ENCODE measurements around the gene CEP72. TPM values are rescaled to one million over a fixed set of nuclear protein-coding genes. Genes with fewer than 3 reads are reported as not detected.

CEP72 gene
- total RNA-seq, 1 donor from 2014 or later = 20.1 TPM

DNA sequence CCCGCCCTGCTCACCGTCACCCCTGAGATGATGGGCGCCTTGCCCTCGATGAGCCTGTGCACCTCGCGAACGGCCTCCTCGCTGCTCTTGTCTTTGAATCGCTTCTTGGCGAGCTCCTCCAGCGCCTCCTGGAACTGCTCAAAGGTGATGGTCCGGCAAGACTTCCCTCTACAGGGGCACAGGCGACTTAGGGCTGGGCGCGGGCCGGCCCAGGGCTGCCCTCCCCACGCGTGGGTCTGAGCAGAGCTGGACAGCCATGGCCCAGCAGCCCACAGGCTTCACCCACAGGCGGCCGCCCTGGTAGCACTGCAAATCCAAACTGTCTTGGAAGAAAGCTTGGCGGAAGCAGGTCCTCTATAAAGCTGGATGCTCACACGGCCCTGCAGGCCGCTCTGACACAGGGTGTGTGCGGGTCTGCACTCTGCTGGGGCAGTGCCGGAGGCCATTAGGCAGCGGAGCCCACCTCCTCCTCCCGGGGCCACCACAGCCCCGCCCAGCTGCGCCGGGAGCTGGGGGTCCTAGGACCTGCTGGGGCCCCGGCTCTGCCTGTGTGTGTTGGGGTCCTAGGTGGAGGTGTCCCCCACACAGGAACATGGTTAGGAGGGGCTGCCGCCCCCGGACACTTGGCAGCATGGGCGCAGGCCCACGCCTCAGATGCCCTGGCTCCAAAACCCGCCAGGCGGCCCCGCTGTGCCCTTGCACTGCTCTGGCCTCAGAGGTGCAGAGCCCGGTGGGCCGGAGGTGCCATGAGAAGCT lies 54.0 kb downstream of the CEP72 start:
- no peaks in the 10 kb centered on the region for H3K27me3 ChIP-seq
- intact Hi-C loops (cut with DNase I) = no loop called here
- no peak for TF ChIP-seq POLR2AphosphoS5 (IDR thresholded peaks at IDR 0.05; ENCODE audit: insufficient read depth in 1 of 2, low read depth in 1 of 2)
- TF ChIP-seq POLR2A (IDR thresholded peaks at IDR 0.05) = no peak
- TF ChIP-seq, protein P1, sequence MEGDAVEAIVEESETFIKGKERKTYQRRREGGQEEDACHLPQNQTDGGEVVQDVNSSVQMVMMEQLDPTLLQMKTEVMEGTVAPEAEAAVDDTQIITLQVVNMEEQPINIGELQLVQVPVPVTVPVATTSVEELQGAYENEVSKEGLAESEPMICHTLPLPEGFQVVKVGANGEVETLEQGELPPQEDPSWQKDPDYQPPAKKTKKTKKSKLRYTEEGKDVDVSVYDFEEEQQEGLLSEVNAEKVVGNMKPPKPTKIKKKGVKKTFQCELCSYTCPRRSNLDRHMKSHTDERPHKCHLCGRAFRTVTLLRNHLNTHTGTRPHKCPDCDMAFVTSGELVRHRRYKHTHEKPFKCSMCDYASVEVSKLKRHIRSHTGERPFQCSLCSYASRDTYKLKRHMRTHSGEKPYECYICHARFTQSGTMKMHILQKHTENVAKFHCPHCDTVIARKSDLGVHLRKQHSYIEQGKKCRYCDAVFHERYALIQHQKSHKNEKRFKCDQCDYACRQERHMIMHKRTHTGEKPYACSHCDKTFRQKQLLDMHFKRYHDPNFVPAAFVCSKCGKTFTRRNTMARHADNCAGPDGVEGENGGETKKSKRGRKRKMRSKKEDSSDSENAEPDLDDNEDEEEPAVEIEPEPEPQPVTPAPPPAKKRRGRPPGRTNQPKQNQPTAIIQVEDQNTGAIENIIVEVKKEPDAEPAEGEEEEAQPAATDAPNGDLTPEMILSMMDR (IDR thresholded peaks at IDR 0.05) = no peak
- no peak for DNase-seq (ENCODE audit: extremely low spot score in 2 of 2)
- H3K4me3 ChIP-seq = no peak overlapping the region
- H3K4me1 ChIP-seq = peaks cover 2% of the 10 kb centered on the region
- H3K27ac ChIP-seq = no peak overlapping the region
- H3K36me3 ChIP-seq = peaks cover 0 to 5% of the 10 kb centered on the region in 2 donors
- no peaks in the 10 kb centered on the region for H3K9me3 ChIP-seq

DNA sequence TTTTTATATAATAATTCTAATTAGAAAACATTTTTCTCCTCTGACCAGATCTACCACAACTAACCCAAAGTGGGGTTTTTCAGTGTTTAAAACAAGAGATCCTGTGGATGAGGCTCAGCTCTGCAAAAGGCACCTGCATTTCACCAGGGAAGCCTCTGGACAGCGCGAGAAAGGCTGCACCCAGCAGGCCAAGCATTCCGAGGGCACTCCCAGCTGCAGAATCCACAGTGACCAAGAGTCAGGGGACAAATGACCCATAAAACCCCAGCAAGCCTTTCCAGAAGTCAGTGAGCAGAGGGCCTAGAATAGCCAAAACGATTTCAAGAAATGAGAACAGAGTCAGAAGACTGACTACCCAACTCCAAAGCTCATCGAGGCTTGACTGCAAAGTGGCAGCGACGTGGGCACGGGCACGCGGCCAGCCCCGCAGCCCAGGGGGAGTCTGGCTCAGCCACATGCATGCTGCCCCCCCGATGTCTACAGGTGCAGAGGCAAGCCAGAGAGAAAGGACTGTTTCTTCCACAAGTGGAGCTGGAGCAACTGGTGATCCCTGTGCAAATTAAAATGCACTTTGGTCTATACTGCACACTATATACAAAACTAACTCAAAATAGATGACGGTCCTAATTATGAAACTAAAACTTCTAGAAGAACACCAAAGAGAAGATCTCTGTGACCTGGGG lies 54.8 kb downstream of the CEP72 start:
- no peak for DNase-seq (ENCODE audit: extremely low spot score in 2 of 2)

DNA sequence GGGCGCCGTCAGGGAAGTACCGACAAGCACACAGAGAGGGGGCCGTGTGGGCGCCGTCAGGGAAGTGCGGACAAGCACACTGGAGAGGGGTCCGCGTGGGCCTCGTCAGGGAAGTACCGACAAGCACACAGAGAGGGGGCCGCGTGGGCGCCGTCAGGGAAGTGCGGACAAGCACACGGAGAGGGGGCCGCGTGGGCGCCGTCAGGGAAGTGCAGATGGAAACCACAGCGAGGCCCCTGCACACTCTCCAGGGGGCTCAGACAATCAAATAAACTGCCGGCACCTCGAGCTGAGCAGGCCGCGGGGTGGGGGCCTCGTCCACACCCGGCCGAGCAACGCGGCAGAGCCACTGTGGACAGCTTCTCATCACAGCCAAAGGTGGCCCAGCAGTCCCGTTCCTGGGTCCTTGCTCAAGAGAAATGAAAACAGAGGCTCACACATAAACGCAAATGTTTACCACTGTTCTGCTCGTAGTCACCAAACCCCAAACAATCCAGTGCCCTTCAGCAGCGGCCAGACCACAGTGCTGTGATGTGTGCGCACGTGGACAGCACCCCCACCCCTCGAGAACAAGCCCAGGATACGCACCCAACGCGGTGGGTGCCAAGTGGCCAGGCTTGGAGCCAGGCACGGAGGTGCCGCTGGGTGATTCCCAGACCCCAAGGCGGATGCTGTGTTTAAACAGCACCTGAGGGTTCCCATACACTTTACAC lies 56.3 kb downstream of the CEP72 start:
- H3K9me3 ChIP-seq = no peaks in the 10 kb centered on the region
- no peak for DNase-seq (ENCODE audit: extremely low spot score in 2 of 2)
- TF ChIP-seq, protein P1 (IDR thresholded peaks at IDR 0.05) = no peak
- TF ChIP-seq POLR2A (IDR thresholded peaks at IDR 0.05) (no peak), POLR2AphosphoS5 (IDR thresholded peaks at IDR 0.05; ENCODE audit: insufficient read depth in 1 of 2, low read depth in 1 of 2) (no peak)
- H3K27me3 ChIP-seq = no peaks in the 10 kb centered on the region
- H3K27ac ChIP-seq = no peak overlapping the region
- no peak overlapping the region for H3K4me3 ChIP-seq
- intact Hi-C loops (cut with DNase I) = loop anchor here (2.0 kb wide), 1 partner anchor 40 kb away; no protein-coding TSS in a partner anchor
- H3K4me1 ChIP-seq = peaks cover 25% of the 10 kb centered on the region
- H3K36me3 ChIP-seq = peaks cover 0 to 5% of the 10 kb centered on the region in 2 donors

More for the DNA sequence above, 54.8 kb downstream of the CEP72 start:
- Histone ChIP-seq H3K27ac (no peak overlapping the region), H3K9me3 (no peaks in the 10 kb centered on the region), H3K4me3 (no peak overlapping the region), H3K36me3 (peaks cover 0 to 5% of the 10 kb centered on the region in 2 donors), H3K27me3 (no peaks in the 10 kb centered on the region), H3K4me1 (peaks cover 11% of the 10 kb centered on the region)
- intact Hi-C loops (cut with DNase I) = no loop called here
- TF ChIP-seq POLR2AphosphoS5 (IDR thresholded peaks at IDR 0.05; ENCODE audit: insufficient read depth in 1 of 2, low read depth in 1 of 2) = no peak
- TF ChIP-seq, protein P1 (IDR thresholded peaks at IDR 0.05) = no peak
- TF ChIP-seq POLR2A (IDR thresholded peaks at IDR 0.05) = no peak

DNA sequence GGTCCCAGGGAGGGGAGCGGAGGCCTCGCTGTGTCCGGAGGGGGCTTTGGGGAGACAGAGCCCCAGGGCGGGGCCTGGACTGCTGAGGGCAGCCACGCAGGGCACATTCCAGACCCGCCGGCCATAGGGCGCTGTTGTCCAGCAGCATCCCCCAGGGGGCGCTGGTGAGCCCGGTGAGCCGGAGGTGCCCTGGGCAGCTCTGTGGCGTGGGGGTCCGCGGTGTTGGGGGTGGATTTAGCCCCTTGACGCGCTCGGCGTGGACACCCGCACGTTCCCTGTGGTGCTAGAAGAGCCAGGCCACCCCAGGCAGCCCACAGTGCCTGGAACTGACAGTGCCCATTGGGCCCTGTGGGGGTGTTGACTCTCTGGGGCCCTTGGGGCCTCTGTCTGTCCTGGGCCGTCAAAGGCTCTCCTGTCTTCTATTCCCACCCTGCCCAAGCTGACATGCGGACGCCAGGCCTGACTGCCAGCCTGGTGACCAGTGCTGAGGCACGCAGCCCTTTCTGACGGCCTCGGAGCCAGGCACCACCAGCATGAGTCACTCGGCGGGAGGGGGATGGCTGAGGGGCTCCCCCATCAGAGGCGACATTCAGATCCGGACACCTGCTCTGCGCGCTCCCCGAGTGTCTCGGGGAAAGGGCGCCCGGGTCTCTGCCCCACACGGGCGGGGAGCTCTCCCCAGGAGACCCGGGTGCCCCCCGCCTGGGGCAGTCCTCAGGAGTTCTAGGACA lies 57.1 kb downstream of the CEP72 start:
- Histone ChIP-seq H3K36me3 (peaks cover 0 to 5% of the 10 kb centered on the region in 2 donors), H3K9me3 (no peaks in the 10 kb centered on the region), H3K4me1 (peaks cover 34% of the 10 kb centered on the region), H3K27me3 (no peaks in the 10 kb centered on the region), H3K4me3 (no peak overlapping the region), H3K27ac (no peak overlapping the region)
- intact Hi-C loops (cut with DNase I) = loop anchor here (2.0 kb wide), 1 partner anchor 40 kb away; no protein-coding TSS in a partner anchor
- DNase-seq (ENCODE audit: extremely low spot score in 2 of 2) = no peak
- TF ChIP-seq POLR2AphosphoS5 (IDR thresholded peaks at IDR 0.05; ENCODE audit: insufficient read depth in 1 of 2, low read depth in 1 of 2) = no peak
- TF ChIP-seq, protein P1 (IDR thresholded peaks at IDR 0.05) = peak; percentile 26 to 46 (median 29)
- no peak for TF ChIP-seq POLR2A (IDR thresholded peaks at IDR 0.05)
